Fibroblast of lung (primary cell): ENCODE measurements around the gene UBE2QL1.

Experiments
- EZH2 ChIP-seq: IDR thresholded peaks from 2 replicates; pipeline ENCODE4 v1.5.1; 2012; ENCODE audit warnings: low read length, control low read depth, mild to moderate bottlenecking; ENCODE audit errors: missing control alignments
- TF ChIP-seq, protein P1 (sequence below), 2 donors: IDR thresholded peaks in 1 of 2; conservative IDR thresholded peaks in 1 of 2; 1 replicate in 1 of 2; 2 replicates in 1 of 2; pipeline ENCODE4 v1.5.1; 2011 to 2012; ENCODE audit warnings: low read length in 2 of 2, control low read depth in 1 of 2, inconsistent platforms in 1 of 2, low read depth in 1 of 2, mild to moderate bottlenecking in 1 of 2

DNA sequence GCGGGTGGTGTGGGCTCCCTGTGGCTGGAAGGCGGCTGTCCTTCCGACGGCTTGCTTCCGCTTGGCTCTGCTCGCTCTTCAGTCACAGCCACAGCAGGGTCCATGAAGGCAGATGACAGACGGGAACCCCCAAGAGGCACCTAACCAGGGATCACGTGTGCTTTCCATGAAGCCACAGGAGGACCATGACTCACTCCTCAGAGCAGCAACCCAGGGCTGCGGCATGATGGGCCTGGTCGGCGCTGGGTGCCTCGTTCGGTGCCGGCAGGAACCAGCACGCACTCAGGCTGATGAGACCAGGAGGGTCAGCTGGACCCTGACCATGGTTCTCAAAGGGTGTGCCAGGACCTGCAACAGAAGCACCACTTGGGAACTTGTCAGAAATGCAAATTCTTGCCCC lies 37.5 kb upstream of the UBE2QL1 start:
- TF ChIP-seq, protein P1, sequence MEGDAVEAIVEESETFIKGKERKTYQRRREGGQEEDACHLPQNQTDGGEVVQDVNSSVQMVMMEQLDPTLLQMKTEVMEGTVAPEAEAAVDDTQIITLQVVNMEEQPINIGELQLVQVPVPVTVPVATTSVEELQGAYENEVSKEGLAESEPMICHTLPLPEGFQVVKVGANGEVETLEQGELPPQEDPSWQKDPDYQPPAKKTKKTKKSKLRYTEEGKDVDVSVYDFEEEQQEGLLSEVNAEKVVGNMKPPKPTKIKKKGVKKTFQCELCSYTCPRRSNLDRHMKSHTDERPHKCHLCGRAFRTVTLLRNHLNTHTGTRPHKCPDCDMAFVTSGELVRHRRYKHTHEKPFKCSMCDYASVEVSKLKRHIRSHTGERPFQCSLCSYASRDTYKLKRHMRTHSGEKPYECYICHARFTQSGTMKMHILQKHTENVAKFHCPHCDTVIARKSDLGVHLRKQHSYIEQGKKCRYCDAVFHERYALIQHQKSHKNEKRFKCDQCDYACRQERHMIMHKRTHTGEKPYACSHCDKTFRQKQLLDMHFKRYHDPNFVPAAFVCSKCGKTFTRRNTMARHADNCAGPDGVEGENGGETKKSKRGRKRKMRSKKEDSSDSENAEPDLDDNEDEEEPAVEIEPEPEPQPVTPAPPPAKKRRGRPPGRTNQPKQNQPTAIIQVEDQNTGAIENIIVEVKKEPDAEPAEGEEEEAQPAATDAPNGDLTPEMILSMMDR (conservative IDR thresholded peaks at IDR 0.05 in 1 of 2, IDR thresholded peaks at IDR 0.05 in 1 of 2; ENCODE audit: low read depth in 1 of 2, low read length in 2 of 2), result no peak
- TF ChIP-seq EZH2, result no peak
